ENCODE measurements around the gene METTL22. TPM values are rescaled to one million over a fixed set of nuclear protein-coding genes. Genes with fewer than 3 reads are reported as not detected.

Gene METTL22
- total and polyA plus RNA-seq, 4 donors: 6.5 to 17.9 (median 14.4) TPM

DNA sequence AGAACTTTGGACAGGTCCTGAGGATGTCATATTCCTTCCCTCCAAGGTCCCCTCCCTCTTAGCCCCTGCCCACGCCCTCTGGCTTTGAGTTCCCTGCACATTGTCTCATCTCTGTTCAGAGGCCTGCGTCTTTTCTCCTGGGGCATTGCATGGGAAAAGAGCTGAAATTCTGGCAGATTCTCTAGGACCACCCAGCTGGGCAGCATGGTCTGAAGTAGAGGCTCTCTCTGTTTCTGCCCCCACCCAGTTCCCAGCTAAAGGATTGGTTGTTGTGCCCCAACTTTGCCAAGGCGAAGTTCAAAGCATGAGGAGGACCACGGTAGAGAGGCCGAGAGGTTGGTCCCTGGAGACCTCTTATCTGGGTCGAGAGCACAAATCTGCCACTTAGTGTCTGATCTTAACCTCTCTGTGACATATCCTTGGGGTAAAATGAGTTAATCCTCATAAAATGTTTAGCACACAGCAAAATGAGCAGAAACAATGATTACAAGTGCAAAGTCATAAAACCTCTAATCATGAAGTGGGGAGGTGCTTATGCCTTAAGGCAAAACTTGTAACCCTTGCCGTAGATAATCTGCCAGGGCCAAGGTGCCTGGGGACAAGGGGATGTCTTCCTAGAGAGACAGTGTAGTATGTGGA lies 55.4 kb downstream of the METTL22 start:
- Histone ChIP-seq H3K4me3 (ENCODE audit: low read depth in 1 of 3, low read length in 3 of 3) (no peak overlapping the region), H3K27me3 (ENCODE audit: control insufficient read depth in 4 of 4, insufficient read depth in 4 of 4, low read length in 3 of 4) (no peaks in the 10 kb centered on the region), H3K36me3 (ENCODE audit: control insufficient read depth in 4 of 4, insufficient read depth in 3 of 4, low read depth in 1 of 4, low read length in 3 of 4) (no peaks in the 10 kb centered on the region), H3K9ac (ENCODE audit: low read depth in 1 of 2, low read length in 2 of 2) (no peak overlapping the region), H3K9me3 (ENCODE audit: control insufficient read depth in 4 of 4, low read length in 3 of 4) (no peaks in the 10 kb centered on the region), H3K27ac (ENCODE audit: low read depth in 1 of 2, low read length in 2 of 2) (peak overlapping the region in 1 of 2 donors; percentile 32), H3K4me1 (ENCODE audit: control insufficient read depth in 4 of 4, insufficient read depth in 4 of 4, low read length in 3 of 4) (peaks cover 0 to 56% (median 45%) of the 10 kb centered on the region in 4 donors)
- WGBS: 83% methylated on average over 7 of the region's 7 CpGs
- no peak for DNase-seq (ENCODE audit: low spot score)
- TF ChIP-seq HNF4A (conservative IDR thresholded peaks at IDR 0.05): no peak
- TF ChIP-seq EGR1 (IDR thresholded peaks at IDR 0.05; ENCODE audit: low read depth in 2 of 2): no peak
- no peak for TF ChIP-seq HNF4G (IDR thresholded peaks at IDR 0.05)
- no peak for TF ChIP-seq FOXA2 (IDR thresholded peaks at IDR 0.05)
- no peak for TF ChIP-seq SP1 (IDR thresholded peaks at IDR 0.05)
- TF ChIP-seq, protein P1, sequence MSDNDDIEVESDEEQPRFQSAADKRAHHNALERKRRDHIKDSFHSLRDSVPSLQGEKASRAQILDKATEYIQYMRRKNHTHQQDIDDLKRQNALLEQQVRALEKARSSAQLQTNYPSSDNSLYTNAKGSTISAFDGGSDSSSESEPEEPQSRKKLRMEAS (IDR thresholded peaks at IDR 0.05): no peak
- TF ChIP-seq, protein P2, sequence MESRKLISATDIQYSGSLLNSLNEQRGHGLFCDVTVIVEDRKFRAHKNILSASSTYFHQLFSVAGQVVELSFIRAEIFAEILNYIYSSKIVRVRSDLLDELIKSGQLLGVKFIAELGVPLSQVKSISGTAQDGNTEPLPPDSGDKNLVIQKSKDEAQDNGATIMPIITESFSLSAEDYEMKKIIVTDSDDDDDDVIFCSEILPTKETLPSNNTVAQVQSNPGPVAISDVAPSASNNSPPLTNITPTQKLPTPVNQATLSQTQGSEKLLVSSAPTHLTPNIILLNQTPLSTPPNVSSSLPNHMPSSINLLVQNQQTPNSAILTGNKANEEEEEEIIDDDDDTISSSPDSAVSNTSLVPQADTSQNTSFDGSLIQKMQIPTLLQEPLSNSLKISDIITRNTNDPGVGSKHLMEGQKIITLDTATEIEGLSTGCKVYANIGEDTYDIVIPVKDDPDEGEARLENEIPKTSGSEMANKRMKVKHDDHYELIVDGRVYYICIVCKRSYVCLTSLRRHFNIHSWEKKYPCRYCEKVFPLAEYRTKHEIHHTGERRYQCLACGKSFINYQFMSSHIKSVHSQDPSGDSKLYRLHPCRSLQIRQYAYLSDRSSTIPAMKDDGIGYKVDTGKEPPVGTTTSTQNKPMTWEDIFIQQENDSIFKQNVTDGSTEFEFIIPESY (IDR thresholded peaks at IDR 0.05): no peak
- TF ChIP-seq RXRA (IDR thresholded peaks at IDR 0.05): no peak
- no peak for TF ChIP-seq FOXA1 (IDR thresholded peaks at IDR 0.05)
- no peak for TF ChIP-seq NR2F2 (IDR thresholded peaks at IDR 0.05)
- TF ChIP-seq JUND (IDR thresholded peaks at IDR 0.05): no peak
- no peak for TF ChIP-seq RAD21 (IDR thresholded peaks at IDR 0.05)

DNA sequence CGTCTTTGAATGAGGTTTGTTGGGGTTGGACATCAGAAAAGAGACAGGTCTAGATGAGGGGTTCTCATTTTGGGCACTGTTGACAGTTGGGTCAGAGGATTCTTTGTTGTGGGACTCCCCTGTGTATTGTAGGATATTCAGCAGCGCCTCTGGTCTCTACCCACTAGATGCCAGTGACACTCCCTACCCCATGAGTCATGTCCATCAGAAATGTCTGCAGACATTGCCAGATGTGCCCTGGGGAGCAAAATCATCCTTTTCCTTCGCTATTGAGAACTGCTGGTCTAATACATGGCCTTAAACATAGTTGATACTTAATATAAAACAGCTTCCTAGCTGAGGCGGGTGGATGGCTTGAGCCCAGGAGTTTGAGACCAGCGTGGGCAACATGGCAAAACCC lies 56.0 kb downstream of the METTL22 start:
- no peak for DNase-seq (ENCODE audit: low spot score)
- Histone ChIP-seq H3K36me3 (ENCODE audit: control insufficient read depth in 4 of 4, insufficient read depth in 3 of 4, low read depth in 1 of 4, low read length in 3 of 4) (no peaks in the 10 kb centered on the region), H3K9ac (ENCODE audit: low read depth in 1 of 2, low read length in 2 of 2) (no peak overlapping the region), H3K27ac (ENCODE audit: low read depth in 1 of 2, low read length in 2 of 2) (peak overlapping the region in 1 of 2 donors; percentile 32), H3K4me3 (ENCODE audit: low read depth in 1 of 3, low read length in 3 of 3) (no peak overlapping the region), H3K4me1 (ENCODE audit: control insufficient read depth in 4 of 4, insufficient read depth in 4 of 4, low read length in 3 of 4) (peaks cover 0 to 57% (median 45%) of the 10 kb centered on the region in 4 donors), H3K9me3 (ENCODE audit: control insufficient read depth in 4 of 4, low read length in 3 of 4) (no peaks in the 10 kb centered on the region), H3K27me3 (ENCODE audit: control insufficient read depth in 4 of 4, insufficient read depth in 4 of 4, low read length in 3 of 4) (no peaks in the 10 kb centered on the region)
- 93% methylated on average over 5 of the region's 5 CpGs for WGBS
- TF ChIP-seq, protein P3, sequence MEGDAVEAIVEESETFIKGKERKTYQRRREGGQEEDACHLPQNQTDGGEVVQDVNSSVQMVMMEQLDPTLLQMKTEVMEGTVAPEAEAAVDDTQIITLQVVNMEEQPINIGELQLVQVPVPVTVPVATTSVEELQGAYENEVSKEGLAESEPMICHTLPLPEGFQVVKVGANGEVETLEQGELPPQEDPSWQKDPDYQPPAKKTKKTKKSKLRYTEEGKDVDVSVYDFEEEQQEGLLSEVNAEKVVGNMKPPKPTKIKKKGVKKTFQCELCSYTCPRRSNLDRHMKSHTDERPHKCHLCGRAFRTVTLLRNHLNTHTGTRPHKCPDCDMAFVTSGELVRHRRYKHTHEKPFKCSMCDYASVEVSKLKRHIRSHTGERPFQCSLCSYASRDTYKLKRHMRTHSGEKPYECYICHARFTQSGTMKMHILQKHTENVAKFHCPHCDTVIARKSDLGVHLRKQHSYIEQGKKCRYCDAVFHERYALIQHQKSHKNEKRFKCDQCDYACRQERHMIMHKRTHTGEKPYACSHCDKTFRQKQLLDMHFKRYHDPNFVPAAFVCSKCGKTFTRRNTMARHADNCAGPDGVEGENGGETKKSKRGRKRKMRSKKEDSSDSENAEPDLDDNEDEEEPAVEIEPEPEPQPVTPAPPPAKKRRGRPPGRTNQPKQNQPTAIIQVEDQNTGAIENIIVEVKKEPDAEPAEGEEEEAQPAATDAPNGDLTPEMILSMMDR (IDR thresholded peaks at IDR 0.05; ENCODE audit: low read depth, low read length, missing input control): no peak
- TF ChIP-seq FOXA1 (IDR thresholded peaks at IDR 0.05): no peak
- TF ChIP-seq, protein P4, sequence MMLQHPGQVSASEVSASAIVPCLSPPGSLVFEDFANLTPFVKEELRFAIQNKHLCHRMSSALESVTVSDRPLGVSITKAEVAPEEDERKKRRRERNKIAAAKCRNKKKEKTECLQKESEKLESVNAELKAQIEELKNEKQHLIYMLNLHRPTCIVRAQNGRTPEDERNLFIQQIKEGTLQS (IDR thresholded peaks at IDR 0.05): no peak
- TF ChIP-seq TAF1 (conservative IDR thresholded peaks at IDR 0.05): no peak
- TF ChIP-seq JUND (IDR thresholded peaks at IDR 0.05): no peak
- TF ChIP-seq HNF4G (IDR thresholded peaks at IDR 0.05): no peak
- no peak for TF ChIP-seq SP1 (IDR thresholded peaks at IDR 0.05)
- no peak for TF ChIP-seq RXRA (IDR thresholded peaks at IDR 0.05)

Data from liver (tissue), 9 donors.